ENCODE measurements around the gene FAM221B.
A peak's percentile ranks its signal among the peaks of the same experiment; 100 is the strongest.

FAM221B gene

DNA sequence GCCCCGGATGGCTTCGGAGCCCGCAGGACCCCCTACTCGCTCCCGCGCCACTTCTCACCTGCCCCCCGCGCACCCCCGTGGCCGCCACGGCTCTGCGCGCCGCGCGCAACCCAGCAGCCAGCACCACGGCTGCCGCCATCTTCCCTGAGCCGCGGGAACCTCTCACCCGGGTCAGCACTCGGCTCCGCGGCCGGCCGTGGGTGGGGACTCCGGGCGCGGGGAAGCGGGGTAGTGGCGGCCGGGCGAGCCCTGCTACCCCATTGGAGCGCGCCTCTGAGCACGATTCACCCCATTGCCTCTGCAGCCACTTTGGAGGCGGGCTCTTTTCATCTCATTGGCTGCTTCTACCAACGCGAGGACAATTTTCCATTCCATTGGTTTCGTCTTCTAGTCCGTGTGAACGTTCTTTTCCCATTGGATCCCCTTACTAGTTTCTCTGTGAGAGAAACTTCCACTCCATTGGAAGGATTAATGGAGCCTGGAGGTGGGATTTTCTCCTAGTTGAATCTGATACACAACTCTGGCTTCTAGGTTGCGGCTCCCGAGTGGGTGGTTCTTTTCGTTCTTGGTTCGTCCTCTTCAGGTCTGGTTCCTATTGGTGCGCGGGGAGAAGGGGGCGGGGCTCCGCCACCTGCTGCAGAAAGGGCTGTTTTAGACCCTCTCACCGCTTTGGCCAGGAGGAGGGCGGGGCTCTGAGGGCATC, 13.5 kb downstream of the FAM221B start, which contains the start of gene HINT2:
HINT2 (minus strand) TSS at position 202 of the 703 bp plus-strand sequence; CDS start at position 139, 63 bp downstream.
- DNase-seq: peak; percentile 99

DNA sequence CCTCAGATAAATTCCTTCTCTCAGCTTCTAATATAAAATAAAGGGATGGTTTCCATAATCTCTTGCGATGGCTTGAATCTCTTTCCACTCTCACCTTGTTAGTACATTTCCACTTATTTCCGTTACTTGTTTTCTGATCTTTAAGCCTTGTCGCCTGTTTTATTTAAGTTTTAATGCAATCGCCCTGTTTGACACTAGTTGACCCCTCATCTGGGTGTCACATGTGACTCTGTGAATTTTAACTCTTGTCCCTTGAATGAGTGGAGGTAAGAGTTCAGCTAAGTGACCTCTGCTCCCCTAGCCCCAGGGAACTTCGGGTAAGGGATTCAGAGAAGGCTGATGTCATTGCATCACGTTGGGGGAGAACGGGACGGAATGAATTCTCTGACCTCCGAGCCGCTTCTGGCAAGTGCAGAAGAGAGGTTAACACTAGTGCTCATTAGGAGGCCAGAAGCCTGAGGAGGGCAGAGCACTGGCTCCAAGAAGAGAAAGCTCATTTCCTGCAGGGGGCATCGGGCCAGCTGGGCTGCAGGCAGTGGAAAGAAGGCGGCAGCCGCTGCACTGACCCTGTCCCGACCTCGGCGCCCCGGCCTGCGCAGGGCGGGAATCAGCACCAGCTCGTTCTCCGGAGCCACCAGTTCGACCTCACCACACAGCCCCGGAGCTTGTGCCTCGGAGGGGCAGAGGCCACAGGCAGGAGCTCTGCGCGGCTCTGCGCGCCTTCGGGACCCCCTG, 14.3 kb downstream of the FAM221B start:
- peak; percentile 48 for DNase-seq

DNA sequence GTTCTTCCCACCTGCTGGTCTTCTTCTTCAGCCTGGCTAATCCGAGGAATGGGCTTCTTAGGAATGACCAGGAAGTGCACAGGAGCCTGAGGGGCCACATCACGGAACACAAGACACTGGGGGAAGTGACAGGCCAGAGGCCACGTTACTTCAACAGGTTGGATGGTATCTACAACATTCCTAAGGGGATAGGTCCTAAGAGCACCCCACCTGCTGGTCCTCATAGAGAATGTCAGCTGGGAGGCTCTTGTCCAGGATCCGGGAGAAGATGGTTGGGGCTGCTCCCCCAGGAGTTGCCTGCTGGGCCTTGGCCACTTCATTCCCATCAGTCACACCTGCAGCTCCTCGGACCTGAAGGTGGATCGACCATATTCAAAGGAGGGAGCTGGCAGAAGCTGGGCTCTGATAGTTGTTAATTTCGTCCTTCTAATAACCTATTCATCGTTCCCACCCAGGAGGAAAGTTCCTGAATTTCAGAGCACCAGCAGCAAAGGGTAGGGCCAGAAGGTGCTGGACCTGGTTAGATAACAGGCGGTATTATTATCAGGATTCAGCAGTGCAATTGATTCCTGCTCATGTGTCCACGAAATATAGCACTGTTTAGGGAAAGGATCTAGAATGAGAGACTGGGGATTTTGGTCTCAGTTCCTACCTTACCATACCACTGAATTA, 15.0 kb downstream of the FAM221B start:
- no peak for DNase-seq

DNA sequence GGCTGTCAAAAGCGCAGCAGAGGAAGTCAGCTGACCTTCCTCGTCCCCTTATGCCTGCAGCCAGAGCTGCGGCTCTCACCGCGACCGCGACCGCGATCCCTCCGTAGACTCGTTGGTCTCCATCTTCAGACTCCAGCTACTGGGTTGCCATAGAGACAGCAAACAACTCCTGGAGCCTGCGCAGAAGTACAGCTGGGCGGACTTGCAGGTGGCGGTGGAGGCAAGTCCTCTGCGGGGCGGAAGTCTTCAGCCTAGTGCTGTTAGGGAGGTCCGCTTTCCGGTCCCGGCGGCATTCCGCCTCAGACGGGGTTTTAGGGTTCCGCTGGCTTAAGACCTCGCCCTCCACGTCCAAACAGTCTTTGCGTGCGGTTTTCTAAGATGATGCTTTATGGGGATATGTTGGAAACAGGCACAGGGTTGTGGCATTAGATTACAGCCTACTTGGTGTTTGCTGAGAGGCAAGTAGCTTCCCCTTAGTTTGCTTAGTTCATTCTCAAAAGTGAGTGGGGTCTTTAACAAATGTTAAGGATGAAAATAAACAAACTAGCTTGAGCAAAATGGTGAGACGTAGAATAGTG, 16.4 kb downstream of the FAM221B start, which contains the start of gene SPAG8:
SPAG8 (minus strand) TSS at position 238 of the 578 bp plus-strand sequence; CDS start at position 123, 115 bp downstream.
- peak; percentile 94 for DNase-seq

DNA sequence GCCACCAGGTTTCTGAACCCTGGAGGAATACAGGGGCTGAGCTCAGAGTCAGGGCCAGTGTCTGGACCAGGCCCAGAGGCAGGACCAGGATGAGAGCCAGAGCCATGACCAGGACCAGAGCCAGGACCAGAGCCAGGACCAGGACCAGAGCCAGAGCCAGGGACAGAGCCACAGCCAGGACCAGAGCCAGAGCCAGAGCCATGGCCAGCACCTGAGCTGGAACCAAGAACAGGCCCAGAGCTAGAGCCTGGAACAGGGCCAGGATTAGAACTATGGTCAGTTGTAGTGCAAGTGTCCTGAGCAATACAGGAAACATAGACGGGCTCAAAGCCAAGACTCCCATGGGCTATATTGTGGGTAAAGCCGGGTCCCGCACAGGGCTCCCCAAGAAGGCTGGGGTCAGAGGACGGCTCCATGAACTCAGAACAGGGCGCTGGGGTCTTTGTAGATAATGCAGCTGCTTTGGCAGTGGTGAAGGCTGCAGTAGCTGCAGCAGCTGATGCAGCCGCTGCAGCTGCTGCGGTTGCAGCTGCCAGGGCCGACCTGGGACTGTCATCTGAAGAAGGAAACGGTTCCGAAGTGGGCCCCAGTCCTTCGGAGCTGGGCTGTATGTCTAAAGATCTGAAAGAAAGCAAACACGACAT, 17.0 kb downstream of the FAM221B start:
- no peak for DNase-seq

DNA sequence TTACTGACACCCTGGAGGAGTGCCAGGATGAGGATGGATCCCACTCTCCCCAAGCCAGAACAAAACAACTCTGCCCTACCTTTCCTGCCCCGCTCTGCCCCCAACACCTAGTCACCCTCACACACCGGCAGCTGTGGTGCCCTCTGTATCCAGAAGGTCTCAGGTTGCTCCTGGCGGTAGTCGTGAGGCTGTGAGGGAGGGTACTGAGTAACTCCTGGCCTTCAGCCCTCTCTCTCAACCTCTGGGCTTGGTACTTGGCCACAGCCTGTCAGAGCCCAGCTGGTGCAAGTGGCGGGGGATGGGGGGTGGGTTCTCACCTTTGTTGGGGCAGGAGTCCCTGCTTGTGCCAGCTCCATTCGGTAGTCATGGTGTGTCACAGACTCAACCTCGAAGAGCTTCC, 18.4 kb downstream of the FAM221B start:
- DNase-seq: no peak

DNA sequence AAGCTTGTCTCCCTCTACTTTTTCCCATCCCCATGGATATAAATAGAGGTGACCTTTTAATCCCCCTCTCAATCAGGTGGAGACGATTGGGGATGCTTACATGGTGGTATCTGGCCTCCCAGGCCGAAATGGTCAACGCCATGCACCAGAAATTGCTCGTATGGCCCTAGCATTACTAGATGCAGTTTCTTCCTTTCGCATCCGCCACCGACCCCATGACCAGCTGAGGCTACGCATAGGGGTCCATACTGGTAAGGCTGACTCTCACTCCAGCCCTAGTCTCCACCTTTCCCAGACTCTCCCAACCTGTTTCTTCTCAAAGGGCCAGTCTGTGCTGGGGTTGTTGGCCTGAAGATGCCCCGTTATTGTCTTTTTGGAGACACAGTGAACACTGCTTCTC, 20.1 kb downstream of the FAM221B start:
- DNase-seq: no peak

DNA sequence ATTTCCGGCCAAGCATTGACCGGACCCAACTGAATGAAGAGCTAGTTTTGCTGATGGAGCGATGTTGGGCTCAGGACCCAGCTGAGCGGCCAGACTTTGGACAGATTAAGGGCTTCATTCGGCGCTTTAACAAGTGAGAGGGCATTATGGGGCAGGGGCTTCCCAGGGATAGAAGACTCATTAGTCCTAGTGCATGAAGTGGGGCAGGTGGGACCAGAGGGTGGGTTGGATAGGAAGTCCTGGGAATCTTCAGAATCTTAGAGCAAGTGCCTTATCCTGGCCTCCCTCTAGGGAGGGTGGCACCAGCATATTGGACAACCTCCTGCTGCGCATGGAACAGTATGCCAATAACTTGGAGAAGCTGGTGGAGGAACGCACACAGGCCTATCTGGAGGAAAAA, 22.4 kb downstream of the FAM221B start:
- DNase-seq: no peak

DNA sequence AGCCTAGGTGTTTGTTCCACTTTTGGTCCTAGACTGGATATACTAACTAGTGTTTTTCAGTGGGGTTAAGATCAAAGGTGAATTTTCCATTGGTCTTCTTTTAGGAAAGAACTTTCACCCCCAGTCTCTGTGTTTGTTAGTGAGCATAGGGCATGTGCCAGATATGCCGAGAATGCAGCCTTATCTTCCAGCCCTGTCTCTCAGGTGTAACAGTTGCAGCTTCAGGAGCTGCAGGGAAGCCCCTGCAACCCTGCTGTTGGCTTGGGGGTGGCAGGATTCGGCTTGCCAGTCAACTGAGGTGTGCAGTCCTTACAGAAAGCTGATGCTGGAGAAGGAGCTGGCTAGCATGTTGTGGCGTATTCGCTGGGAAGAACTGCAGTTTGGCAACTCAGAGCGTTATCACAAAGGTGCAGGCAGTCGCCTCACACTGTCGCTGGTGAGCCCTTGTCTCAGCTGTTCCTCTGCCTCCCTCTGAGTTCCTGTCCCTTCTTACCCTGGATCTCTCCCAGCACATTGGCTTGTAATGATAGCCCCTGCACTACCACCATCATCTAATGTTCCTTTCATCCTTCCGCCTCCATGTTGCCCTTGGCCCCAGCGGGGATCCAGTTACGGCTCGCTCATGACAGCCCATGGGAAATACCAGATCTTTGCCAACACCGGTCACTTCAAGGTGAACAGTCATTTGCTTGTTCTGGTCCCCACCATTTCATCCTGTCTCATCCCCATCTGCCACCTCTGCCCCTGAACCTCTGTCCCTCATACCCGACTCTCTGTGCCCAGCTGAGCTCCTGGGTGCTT, 27.0 kb downstream of the FAM221B start:
- no peak for DNase-seq

DNA sequence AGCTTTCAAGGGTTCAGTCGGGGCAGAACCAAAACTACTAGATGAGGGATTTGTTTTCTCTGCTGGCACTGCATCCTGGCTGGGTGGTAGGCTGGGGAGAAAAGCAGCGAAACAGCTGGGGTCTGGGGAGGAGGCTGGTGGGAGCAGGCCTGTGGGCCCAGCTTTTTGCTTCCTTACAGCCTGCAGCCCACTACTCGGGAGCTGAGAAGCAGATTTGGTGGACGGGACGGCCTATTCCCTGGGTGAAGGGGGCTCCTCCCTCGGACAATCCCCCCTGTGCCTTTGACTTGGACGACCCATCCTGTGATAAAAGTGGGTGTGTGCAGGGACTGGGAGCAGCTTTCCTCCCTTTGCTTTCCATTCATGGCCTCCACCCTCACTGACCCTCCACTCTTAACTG, 28.0 kb downstream of the FAM221B start:
- DNase-seq: no peak

DNA sequence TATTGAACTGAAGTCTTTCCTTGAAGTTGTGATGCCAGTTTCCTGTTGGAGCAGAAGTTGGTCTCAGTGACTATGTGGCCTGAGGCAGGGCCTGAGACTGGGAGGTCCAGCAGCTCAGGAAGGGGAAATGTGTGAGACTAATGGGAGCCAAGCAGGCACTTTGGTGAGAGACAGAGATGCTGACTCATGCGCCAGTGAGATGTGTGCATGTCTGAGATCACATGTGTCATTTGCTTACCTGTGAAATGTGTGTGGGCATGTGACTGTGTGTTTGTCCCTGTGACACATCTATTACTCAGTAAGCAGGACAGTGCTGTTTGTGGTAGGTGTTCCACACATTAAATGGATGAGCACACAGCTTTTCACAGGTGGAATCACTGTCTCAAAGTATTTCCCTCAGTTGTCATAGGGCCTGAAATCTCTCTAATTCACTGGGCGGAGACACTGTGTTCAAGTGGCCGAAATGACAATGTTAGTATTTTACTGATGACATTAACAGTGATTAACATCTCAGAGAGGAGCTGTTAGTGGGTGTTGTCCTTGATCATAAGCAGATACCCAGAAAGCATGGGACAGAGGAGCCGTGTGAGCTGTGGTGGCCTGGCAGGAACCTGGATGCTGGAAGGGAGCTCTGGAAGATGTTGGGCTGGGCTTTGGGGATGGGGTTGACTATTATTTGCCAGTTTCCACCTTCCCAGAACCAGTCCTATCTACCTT, 29.7 kb downstream of the FAM221B start:
- no peak for DNase-seq

DNA sequence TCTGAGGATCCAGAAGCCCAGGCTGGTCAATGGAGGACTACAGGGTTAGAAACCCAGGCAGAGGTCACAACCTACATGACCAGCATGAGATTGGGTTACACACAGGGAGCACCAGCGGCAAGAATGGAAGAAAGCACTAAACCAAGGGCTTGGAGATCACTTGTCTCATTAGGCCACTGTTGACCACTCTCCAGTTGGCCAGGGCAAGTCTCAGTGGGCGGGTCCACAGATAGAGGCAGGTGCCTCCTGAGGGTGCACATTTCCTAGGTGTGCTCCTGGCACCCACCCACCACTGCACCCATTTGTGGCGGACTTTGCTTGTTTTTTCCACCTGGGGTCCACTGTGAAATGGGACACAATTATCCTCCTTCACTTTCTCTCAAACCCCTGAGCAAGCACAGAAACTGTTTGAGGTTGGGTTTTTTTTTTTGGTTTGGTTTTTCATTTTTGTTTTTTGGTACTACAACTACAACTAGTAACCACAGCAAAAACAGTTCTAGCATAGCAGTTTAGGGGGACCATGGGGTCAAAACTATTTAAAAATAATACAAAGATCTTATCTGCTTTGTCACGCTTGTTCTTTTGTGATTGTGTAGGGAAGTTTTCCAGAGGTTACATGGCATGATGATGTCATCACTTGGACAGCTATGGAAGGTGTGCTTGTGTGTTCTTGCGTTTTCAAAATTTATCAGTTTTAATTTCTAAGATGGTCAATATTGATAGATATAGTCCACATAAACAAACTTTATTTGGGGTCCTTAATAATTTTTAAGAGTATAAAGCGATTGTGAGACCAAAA, 31.0 kb downstream of the FAM221B start:
- no peak for DNase-seq

DNA sequence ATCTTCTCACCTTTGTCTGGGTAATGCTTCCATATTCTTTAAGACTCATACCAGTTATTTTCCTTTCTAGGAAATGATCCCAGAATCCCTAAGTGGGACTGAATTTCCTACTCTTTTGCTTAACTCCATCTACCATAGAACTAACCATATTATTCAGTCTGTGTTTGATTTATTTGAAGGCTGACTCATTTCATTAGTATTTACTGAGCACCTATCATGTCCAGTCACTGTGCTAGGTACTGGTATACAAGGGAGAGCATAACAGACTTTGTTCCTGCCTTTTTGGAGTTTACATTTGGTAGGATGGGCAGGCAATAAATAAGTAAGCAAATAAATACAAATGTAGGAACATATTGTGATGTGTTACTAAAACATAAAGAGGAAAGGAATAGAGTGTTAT, 32.8 kb downstream of the FAM221B start:
- DNase-seq: no peak

DNA sequence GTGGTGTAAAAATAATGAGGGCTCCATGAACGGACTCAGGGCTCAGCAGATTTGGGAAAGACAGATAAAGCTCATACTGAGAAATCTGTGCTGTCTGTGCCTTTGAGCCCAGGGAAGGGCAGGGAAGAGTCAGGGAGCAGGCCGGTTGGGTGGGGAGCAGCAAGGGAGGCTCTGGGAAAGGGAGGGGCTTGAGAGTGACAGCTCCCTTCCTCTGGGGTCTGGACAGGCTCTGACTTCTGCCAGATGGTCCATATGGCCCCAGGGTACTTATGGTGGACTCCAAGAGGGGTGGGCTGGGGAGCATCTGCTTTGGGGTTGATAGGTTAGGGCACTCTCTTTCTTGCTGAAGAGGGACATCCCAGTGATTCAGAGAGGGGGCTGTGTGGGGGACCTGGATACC, 35.1 kb downstream of the FAM221B start:
- no peak for DNase-seq

DNA sequence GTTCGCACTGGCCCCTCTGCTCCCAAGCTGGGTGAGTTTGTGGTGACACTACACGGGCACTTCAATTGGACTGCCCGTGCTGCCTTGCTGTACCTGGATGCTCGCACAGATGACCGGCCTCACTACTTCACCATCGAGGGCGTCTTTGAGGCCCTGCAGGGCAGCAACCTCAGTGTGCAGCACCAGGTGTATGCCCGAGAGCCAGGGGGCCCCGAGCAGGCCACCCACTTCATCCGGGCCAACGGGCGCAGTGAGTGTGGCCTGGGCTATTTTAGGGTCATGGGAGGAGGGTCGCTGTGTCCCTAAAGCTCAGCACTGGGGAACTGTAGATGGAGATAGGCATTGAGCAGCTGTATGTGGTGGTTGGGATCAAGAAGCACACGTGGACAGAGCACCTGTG, 35.7 kb downstream of the FAM221B start:
- no peak for DNase-seq

DNA sequence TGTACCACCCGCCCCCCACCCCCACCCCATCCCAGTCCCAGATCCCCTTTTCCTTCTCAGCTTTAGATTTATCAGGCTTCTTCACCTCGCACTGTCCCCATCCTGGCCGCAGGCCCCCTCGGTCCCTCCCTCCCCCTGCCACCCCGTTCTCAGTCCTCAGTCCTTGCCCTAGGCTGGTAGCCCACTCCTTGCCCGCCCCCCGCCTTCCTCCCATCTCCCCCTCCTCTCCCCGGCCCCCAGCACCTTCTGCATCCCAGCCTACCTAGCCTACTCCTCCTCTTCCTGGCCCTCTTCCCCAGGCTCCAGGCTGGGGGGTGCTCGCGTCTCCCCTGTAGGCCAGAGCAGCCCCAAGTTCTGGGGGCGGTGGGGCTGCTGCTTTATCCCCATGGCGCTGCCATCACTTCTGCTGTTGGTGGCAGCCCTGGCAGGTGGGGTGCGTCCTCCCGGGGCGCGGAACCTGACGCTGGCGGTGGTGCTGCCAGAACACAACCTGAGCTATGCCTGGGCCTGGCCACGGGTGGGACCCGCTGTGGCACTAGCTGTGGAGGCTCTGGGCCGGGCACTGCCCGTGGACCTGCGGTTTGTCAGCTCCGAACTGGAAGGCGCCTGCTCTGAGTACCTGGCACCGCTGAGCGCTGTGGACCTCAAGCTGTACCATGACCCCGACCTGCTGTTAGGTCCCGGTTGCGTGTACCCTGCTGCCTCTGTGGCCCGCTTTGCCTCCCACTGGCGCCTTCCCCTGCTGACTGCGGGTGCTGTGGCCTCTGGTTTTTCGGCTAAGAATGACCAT, 36.3 kb downstream of the FAM221B start:
- DNase-seq: no peak

DNA sequence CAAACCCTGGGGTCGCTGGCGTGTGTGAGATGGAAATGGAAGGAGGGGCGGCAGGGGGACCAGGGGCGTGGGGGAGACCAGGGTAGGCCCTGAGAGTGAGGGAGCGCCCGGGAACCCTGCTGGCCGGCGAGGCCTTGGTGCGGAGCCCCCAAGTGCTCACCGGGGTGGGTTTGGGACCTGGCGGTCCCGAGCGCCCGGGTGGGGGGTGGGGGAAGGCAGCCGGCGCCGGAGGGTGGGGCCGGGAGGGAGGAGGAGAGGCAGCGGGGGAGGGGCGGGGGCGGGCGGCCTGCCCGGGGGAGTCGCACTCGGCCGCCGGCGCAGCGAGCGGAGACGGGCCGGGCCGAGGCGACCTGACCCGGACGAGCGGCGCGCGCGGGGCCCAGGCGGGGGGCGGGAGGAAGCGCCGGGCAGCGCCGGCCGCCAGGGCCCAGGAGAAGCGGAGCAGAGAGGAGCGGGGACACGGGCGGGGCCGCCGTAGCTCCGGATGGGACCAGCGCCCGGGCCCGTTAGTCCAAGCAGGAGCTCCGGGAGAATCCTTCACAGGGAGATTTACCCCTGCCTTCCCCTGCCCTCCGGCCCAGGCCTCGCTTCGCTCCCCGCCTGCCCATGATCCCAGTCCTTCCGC, 37.1 kb downstream of the FAM221B start, which contains the start of gene NPR2:
NPR2 (plus strand) TSS at position 295 of the 625 bp plus-strand sequence. CDS start 818 bp downstream, outside the sequence.
- no peak for DNase-seq

DNA sequence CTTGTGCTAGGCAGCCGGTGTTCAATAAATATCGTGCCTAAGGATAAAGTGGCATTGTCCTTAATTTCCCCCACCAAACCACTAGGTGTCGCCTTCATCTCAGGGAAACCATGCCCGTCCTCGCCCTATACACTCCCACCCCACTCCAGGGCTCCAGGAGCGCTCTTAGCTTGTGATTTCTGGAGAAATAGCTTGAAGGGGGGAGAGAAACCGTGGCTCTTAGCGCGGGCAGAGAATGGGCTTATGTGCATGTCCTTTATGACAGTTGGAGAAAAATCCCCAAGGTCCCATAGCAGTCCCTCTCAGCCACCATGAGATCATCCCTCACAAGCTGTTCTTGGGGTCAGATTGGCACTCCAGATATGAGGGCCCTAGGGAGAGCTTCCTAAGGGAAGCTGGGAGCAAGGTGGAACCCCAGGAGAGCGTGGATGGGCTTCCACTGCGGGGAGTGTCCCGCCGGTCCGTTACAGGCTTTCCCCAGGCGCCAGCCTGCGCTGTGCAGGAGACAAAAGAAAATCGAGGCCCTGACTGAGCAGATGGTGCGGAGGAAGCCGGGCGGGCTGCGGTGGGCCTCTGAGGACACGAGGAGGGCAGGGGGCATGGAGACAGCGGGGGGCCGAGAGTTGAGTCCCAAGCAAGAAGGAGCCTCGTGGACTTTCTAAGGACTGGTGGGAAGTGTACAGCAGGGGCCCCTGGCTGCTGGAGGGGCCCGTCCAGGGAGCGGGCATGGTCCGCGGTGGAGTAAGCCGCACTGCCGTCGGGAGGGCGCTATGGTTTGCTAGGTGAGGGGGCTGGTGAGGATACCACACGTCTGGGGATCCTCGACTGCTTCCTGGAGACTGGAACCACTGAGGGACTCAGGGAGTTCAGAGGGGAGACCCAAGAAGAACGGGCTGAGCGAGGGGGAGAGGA, 37.9 kb downstream of the FAM221B start:
- DNase-seq: peak; percentile 69
